Stimulated activated CD8-positive, alpha-beta memory T cell treated with anti-CD3 and anti-CD28 coated beads, Interleukin-15, amount 100 ng/mL, for 48 hours (primary cell): ENCODE measurements around the gene RASAL3.
"Not testable (repeated sequence)": the region's sequence is repeated elsewhere in the genome, so short reads cannot be mapped to it uniquely, and the experiment has no call there.

ENCODE experiments used
- DNase-seq, 2 donors: peaks; one replicate each; pipeline ENCODE4 v3.0.0-alpha.2; 2020; ENCODE audit warnings: low read depth in 2 of 2

The RASAL3 gene

DNA sequence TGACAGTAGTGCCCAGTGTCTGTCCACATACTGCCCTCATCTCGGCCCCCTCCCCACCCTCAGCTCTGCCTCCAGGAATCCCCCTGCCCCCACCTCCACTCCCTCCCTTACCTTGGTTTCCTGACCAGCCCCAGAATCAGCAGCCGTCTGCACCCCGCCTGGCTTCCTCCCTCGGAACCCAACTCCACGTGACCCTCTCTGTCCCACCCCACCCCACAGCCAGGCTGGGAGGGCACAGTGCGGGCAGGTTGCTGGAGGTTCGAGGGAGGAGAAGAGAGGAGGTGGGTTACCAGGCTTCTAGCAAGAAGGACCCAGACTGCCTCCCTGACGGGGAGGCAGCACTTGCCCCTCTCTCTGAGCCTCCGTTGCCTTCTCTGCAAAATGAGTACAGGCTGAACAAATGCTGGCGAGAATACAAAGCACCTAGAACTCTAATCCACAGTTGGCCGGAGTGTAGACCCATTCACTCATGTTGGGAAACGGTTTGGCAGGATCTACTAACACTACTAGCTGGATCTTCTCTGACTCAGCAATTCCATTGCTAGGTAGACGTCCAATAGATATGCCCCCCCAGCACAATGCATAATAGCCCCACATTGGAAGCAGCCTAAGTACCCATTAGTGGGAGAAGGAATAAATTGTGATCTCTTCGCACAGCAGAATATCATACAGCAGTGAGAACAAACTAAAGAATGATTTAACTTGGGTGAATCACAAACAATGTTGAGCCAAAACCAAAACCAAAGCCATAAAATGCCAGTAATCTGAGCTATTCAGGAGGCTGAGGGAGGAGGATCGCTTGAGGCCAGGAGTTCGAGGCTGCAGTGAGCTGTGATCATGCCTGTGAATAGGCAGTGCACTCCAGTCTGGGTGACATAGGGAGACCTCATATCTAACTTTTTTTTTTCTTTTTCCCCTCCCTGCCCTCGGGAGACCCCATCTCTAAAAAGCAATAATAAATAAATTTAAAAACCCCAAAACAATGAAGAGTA lies at the start of gene RASAL3:
Gene RASAL3, minus strand, starts transcription at position 151 of the 992 bp plus-strand sequence. CDS start 186 bp downstream, outside the sequence.
- peak; percentile 56 to 69 for DNase-seq

DNA sequence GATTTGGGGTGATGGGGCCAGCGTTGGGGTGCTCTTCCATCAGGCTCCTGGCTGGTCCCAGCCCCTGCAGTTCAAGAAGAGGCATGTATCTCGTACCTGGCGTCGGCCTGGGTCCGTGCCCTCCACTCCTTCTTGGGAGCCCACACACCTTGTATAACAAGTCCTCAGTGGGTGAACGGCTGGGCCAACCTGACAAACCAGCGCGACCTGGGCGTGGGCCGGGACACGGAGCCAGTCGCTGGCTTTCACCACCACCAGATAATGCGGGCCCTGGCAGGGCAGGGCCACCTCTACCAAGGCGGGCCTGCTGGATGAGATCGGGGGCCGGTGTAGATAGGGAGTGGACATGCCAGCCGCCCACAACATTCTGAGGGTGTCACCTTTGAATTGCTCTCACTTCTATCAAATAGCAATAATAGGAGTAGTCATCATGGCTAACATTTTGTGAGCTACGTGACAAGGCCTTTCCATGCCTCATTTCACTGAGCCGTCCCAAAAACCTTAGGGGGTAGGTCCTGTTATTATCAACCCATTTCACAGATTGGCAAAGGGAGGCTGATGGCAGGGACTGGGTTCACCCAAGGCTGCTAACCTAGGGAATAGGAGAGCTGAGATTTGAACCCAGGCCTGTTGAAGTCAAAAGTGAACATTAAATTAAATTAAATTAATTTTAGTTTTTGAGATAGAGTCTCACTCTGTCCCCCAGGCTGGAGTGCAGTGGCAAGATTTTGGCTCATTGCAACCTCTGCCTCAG lies 47.5 kb upstream of the RASAL3 start:
- no peak for DNase-seq

DNA sequence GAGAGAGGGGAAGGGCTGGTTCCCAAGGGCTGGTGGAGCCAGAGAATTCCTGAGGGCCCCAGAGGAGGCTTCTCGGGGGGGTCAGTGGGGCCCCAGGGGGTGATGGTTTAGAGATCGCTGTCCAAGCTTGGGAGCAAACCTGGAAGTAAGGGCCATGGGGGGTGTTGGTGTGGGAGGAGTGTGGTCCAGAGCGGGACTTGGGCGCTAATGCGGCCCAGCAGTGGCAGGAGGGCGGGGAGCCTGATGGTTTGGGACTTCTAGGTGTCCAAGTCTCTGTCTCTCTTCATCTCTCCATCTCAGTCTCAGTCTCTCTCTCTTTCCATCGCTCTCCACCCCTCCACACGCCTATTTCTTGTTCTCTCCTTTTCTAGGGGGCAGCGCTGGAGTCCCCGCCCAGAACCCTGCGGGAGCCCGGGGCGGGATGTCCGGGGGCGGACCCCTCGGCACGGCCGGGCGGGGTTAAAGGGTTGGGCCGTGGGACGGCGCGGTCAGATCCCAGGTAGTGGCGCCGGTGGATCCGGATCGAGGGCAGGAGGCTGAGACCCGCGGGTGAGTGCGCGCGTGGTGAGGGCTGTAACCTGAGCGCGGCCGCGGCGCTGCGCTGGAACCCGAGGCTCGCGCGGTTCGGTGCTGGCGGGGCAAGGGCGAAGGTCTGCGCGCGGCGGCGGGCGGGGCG lies 43.8 kb upstream of the RASAL3 start, which contains the start of gene CYP4F22:
Gene CYP4F22, plus strand, starts transcription at position 491 of the 676 bp plus-strand sequence. CDS start 16,812 bp downstream, outside the sequence.
- DNase-seq, result no peak

DNA sequence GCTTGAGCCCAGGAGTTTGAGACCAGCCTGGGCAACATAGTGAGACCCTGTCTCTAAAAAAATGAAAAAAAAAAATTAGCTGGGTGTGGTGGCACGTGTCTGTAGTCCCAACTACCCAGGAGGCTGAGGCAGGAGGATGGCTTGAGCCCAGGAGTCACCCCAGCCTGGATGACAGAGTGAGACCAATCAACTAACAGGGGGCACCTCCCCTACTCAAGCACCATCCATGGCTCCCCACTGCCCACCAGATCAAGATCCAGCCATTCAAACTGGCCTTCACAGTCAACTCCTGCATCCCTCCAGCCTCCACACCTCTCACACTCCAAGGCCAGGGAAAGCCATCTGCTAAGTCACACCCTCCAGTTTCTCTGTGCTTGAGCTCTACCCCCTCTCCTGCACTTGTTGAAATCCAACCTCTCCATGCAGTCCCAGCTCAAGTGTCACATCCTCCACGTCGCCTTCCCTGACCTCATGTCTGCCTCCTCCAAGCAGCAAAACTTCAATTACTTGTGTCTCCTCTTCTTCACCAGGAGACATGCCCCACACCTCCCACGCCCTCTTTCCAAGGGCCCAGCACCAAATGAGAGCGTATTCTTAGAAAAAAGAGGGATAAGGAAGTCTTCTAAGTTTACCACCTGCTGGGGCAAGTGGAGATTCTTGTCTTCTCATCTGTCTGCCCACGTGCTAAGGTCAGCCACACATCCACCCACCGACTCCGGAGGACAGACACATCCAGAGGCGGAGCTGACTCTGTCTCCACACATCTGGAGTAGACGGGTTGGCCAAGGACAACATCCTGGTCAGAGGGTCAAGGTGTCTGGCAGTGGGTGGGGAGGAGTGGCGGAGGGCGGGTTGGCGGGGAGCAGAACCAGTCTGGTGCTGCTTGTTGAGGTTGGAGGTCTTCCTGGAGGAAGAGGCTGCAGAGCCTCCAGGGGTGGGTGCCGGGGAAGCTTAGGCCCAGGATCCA lies 43.0 kb upstream of the RASAL3 start:
- DNase-seq, result no peak

DNA sequence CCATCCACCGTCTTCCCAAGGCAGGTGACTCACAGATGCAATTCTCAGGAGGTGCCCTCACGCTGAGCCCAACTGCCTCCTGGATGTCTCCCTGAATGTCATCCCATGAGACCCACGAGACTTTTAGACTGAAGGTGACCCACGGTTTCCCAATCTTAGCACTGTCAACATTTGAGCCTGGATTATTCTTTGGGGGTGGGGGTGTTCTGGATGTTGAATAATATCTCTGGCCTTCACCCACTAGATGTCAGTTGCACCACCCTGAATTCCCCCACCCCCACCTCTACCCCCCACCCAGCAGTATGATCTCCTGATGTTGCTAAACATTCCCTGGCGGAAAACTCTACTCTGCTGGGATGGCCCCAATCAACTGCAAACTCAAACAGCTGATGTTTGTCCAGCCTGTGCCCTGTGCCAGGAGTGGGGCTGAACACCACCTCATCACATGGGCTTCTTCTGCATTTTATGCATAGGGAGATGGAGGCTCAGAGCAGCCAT lies 41.8 kb upstream of the RASAL3 start:
- DNase-seq, result no peak

DNA sequence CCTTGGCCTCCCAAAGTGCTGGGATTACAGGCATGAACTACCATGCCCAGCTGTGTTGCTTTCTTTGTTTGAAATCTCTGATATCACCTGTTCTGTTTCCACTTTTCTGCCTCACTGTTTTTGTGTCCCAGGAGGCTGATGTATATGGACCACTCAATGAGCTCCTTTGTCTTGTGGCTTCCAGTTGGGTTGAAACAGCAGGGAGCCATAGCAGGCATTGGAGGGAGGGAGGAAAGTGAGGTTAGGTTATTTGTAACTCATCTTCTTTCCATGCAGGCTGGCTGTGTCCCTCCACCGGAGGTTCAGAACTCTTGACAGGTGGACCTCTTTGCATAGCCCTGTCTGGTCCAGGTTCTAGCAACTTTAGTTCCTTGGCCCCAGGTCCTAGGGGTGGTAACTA lies 37.9 kb upstream of the RASAL3 start:
- DNase-seq, result no peak

DNA sequence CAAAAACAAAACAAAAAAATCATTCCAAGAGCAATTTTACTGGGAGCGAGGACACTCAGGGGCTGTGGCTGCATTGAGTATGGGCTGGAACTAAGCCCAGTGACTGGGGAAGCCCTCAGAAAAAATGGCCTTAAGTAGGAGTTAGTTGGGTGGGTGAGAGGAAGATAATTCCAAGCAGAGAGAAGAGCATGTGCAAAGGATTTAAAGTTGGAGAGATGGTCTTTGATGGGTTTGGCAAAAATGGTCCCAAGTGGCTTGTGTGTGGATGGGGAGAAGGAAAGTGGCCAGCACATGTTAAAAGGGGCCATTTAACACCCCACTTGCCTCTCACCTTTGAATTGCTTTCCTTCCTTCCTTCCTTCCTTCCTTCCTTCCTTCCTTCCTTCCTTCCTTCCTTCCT lies 37.3 kb upstream of the RASAL3 start:
- no peak for DNase-seq

DNA sequence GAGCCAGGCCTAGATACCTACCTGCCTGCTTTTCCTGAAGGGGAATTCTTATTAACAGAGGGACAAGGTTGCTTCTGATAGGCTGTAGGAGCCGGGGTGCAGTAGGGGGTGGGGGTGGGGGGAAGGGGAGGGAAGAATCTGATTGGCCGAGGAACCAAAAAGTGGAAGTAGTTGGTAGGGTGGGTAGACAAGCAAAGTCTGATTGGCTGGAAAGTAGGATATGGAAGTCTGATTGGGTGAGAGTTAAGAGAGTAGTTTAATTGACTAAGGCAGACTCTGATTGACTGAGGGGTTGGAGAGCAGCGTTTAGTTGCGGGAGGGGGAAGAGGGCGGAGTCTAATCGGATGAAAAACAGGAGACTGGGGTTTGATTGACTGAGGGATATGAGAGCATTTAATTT lies 34.6 kb upstream of the RASAL3 start:
- no peak for DNase-seq

DNA sequence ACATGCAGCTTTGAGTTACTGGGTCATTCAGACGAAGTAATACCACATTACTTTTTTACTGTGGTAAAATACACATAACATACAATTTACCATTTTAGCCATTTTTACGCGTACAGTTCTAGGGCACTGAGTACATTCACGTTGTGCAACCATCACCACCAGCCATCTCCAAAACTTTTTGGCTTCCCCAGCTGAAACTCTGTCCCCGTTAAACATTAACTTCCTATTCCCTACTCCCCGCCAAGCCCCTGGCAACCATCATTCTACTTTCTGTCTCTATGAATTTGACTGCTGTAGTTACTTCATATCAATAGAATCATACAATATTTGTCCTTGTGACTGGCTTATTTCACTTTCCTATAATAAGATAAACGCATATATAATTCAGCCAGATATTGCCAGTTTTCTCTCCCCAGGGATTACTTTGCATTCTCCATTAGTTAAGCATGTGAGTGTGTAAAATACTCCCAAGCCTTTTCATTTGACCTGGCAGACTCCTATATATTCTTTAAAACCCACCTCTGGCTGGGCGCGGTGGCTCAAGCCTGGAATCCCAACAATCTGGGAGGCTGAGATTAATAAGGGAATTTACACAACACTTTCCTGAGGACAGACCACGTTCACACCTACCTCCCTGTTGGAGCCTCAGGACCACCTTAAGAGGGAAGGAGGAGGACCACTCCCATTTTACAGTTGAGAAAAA lies 34.0 kb upstream of the RASAL3 start:
- DNase-seq, result no peak

DNA sequence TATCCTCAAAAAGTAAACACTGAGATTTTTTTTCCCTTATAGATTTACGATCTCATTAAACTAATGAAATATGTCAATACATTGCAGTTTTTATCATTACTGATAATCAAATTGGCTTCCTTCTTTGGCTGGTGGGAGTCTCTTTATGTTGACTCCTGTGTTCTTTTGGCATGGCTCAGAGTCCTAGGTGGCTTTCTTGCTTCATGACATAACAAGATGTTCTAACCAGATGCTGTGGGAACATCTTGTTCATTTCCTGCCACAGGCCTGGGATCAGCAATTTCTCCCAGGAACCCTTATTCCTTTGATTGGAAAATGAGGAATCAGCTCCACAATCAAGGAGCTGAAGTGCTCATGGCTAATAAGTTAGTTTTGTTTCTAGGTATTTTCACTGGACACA lies 30.8 kb upstream of the RASAL3 start:
- no peak for DNase-seq

DNA sequence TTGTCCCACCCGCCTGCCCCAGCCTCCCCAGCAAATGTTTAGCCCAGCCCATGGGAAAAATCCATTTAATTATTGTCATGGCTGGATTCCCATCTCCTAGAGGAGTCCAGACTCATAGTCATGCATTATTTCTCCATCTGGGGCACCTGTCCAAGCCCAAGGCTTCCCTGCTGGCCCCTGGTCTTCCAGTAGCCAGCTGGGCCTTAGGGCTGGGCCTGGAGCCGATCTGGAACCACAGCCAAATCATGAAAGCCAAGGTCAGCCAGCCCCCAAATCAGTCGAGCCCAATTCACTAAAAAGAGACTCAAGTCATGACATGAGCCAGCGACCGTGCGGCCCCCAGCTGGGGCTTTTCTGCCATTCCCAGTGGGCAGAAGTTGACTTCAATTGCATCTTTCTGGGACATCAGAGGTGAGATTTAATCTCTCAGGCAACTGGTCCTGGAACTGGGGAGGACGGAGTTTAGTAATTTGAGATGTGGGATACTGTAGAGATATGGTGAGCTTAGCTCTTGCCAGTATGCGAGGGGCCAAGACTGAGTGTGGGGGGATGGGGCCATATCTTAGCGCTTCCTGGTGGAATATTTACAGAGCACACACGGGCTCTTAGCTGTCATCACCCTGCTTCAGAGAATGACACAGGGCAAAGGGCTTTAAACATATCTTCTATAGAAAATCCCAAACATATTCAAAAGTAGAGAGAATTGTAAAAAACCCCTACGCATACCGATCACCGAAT lies 24.3 kb upstream of the RASAL3 start:
- DNase-seq, result no peak

DNA sequence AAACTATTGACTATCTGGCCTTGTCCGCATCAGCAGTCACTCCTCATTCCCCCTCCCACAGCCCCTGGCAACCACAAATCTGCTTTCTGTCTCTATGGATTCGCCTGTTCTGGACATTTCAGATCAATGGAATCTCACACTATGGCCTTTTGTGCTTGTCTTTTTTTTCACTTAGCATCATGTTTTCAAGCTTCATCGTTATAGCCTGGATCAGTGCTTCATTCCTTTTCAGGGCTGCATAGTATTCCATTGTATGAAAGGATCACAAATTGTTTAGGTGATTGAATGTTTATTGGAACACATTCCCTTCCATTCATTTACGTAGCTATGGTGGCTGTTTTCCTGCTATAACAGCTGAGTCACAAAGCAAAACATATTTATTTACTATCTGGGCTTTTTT lies 22.7 kb upstream of the RASAL3 start:
- no peak for DNase-seq

DNA sequence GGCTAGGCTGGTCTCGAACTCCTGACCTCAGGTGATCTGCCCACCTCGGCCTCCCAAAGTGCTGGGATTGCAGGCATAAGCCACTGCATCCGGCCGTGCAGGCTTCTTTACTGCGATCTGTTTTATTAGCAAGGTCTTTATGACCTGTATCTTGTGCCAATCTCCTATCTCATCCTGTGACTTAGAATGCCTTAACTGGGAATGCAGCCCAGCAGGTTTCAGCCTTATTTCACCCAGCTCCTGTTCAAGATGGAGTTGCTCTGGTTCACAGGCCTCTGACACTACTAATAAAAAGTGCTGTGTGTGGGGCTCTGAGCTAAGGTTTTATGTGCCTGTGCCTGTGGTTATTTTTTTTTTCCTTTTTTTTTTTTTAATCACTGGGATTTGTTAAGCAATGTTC lies 21.4 kb upstream of the RASAL3 start:
- DNase-seq, result not testable (repeated sequence)

DNA sequence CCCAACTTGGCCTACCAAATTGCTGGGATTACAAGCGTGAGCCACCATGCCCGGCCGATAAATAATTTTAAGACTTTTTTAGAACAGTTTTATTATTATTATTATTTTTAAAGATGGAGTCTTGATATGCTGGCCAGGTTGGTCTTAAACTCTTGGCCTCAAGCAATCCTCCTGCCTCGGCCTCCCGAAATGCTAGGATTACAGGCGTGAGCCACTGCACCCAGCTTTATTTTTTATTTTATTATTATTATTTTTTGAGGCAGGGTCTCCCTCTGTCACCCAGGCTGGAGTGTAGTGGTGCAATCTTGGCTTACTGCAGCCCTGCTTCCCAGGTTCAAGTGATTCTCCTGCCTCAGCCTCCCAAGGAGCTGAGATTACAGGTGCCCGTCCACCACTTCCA lies 16.7 kb upstream of the RASAL3 start:
- not testable (repeated sequence) for DNase-seq

DNA sequence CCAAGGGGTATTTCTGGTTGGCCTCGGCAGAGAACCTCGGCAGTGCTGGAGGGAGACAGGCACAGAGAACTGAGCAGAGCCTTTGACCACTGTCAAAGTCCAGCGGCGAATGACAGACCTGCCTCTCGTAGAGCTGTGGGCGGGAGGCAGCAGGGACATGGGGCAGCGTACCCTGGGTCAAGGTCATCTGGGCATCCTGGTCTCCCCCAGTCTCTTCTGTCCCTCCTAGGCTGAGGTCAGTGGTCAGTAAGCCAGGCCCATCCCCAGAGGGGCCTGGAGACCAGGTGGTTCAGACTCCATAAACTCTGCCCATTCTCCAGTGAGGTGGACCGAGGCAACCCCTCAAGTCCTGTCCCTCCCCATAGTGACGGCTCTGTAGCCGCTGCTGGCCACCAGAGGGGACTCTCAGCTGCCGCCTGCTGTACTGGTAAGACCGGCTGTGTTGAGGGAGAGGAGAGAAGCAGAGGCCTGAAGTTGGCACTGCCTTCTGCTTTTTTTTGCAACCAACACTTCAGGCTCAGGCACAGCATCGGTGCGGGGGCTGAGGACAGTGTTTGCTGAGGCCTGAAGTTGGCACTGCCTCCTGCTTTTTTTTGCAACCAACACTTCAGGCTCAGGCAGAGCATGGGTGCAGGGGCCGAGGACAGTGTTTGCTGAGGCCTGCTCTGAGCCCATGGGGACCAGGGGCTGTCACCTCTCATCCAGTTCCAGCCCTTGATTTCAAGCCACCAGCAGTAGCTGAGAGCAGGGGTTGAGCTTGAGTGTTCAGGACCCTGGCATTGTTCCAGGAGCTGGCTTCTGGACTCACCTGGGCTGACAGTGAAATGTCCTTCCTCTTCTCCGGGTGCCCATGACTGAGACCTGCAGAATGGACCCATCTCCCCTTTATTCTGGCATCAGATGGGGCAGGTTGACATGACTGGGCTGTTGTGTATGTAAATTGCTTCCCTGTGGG lies 15.3 kb upstream of the RASAL3 start, which contains the start of gene PGLYRP2:
Gene PGLYRP2, minus strand, starts transcription at position 111 of the 955 bp plus-strand sequence. CDS start 130 bp downstream, outside the sequence.
- no peak for DNase-seq

DNA sequence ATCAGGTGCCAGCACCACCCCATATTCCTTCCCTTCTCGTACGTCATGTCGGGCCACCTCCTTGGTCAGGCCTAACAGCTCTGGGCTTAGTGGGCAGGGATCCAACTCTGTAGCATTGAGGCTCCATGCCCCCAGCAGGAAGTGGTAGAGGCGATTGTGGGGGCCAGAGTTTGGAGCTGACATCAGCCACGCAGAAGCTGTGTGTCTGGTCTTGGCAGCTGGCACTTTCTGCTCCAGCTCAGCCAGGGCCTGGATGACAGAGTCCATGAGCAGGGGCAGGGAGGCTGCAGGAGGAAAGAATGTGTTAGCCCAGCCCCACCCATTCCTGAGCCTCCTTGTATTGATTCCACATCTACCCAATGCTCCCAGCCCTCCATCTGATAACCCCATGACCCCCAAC lies 12.0 kb upstream of the RASAL3 start:
- DNase-seq, result no peak

DNA sequence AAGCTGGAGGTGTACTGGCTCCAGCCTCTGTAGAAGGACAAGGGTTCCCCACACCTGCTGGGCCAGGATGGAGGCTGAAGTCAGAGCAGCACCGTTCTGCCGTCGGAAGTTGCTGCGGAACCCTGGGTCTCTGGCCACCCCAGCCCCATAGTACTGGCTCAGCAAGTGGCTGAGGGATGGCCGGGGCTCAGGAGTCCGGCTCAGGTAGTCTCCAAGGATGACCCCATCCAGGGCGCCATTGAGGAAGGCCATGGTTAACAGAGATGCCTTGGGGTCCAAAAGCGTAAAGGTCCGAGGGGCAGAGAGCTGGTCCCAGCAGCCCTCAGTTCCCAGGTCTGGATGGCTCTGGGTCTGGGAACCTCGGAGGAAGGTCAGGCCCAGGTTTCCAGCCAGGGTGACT lies 11.3 kb upstream of the RASAL3 start:
- DNase-seq, result no peak

DNA sequence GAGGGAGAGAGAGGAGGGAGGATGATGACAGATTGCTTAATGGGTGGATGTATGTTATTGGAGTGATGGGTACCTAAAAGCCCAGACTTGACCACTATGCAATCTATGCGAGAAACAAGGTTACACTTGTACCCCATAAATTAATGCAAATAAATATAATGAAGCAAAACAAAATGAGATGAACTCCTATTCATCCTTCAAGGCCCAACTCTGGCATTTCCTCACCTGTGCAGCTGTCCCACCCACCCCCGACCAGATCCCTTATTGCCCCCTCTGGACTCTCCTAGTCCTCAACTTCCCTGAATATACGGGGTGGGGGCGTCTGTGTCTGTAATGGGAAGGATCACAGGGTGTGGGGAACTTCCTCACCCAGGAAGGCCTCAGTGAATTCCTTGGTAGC lies 10.8 kb upstream of the RASAL3 start:
- DNase-seq, result no peak
